ENCODE measurements around the gene DDR1. TPM values are rescaled to one million over a fixed set of nuclear protein-coding genes. Genes with fewer than 3 reads are reported as not detected.
A peak's percentile ranks its signal among the peaks of the same experiment; 100 is the strongest.

Gene DDR1
- total RNA-seq, 4 donors from 2014 or later = 36.7 to 60.1 (median 39.8) TPM

GRCh38 chr6:30882759-30883684, 1.3 kb upstream of the DDR1 start:
- no peak for DNase-seq (ENCODE audit: low spot score in 2 of 2)
- peak overlapping the region in 1 of 4 donors; percentile 83 for H3K4me3 ChIP-seq

GRCh38 chr6:30884521-30885480, 482 bp downstream of the DDR1 start:
- Histone ChIP-seq H3K27me3 (no peaks in the 10 kb centered on the region), H3K9me3 (no peaks in the 10 kb centered on the region), H3K4me3 (peak overlapping the region; percentile 66 to 83 (median 76)), H3K36me3 (peaks cover 0 to 8% (median 1%) of the 10 kb centered on the region in 3 donors), H3K4me1 (peaks cover 0 to 69% (median 50%) of the 10 kb centered on the region in 4 donors), H3K27ac (peak overlapping the region; percentile 87 to 98 (median 94))
- no peak for DNase-seq (ENCODE audit: low spot score in 2 of 2)
- TF ChIP-seq EP300 (IDR thresholded peaks at IDR 0.05) = no peak
- TF ChIP-seq CTCF (IDR thresholded peaks at IDR 0.05) = no peak
- no peak for TF ChIP-seq POLR2A (IDR thresholded peaks at IDR 0.05)
- 5 to 7% methylated on average over 32 to 34 of the region's 59 CpGs for WGBS, 2 donors

More at GRCh38 chr6:30882759-30883684, 1.3 kb upstream of the DDR1 start:
- Histone ChIP-seq H3K36me3 (no peaks in the 10 kb centered on the region), H3K4me1 (peaks cover 0 to 53% (median 44%) of the 10 kb centered on the region in 4 donors), H3K9me3 (no peaks in the 10 kb centered on the region), H3K27me3 (no peaks in the 10 kb centered on the region), H3K27ac (peak overlapping the region; percentile 87 to 98 (median 94))
- 64 to 70% methylated on average over 14 to 15 of the region's 15 CpGs for WGBS, 2 donors
- TF ChIP-seq CTCF (IDR thresholded peaks at IDR 0.05) = no peak
- TF ChIP-seq POLR2A (IDR thresholded peaks at IDR 0.05) = no peak
- TF ChIP-seq EP300 (IDR thresholded peaks at IDR 0.05) = no peak

GRCh38 chr6:30885481-30885998, 1.2 kb downstream of the DDR1 start:
- no peak for DNase-seq (ENCODE audit: low spot score in 2 of 2)
- 22 to 29% methylated on average over 7 of the region's 7 CpGs for WGBS, 2 donors
- no peaks in the 10 kb centered on the region for H3K27me3 ChIP-seq
- peaks cover 0 to 76% (median 53%) of the 10 kb centered on the region in 4 donors for H3K4me1 ChIP-seq
- H3K9me3 ChIP-seq = no peaks in the 10 kb centered on the region
- peak overlapping the region; percentile 87 to 98 (median 94) for H3K27ac ChIP-seq
- TF ChIP-seq POLR2A (IDR thresholded peaks at IDR 0.05) (no peak), EP300 (IDR thresholded peaks at IDR 0.05) (no peak), CTCF (IDR thresholded peaks at IDR 0.05) (no peak)
- peak overlapping the region; percentile 66 to 83 (median 76) for H3K4me3 ChIP-seq
- peaks cover 0 to 13% (median 3%) of the 10 kb centered on the region in 3 donors for H3K36me3 ChIP-seq

- Histone ChIP-seq H3K36me3 (peaks cover 0 to 19% (median 3%) of the 10 kb centered on the region in 3 donors), H3K27ac (peak overlapping the region; percentile 87 to 98 (median 94)), H3K9me3 (no peaks in the 10 kb centered on the region), H3K27me3 (no peaks in the 10 kb centered on the region), H3K4me1 (peaks cover 0 to 79% (median 55%) of the 10 kb centered on the region in 4 donors), H3K4me3 (peak overlapping the region; percentile 11 to 83 (median 72))
- WGBS, 2 donors = 18 to 34% methylated on average over 12 to 14 of the region's 18 CpGs
- TF ChIP-seq POLR2A (IDR thresholded peaks at IDR 0.05) (no peak), CTCF (IDR thresholded peaks at IDR 0.05) (no peak), EP300 (IDR thresholded peaks at IDR 0.05) (no peak)
- DNase-seq (ENCODE audit: low spot score in 2 of 2) = no peak
These were observed 1.9 kb downstream of the DDR1 start for GRCh38 chr6:30885999-30886896.

Data from tibial nerve (tissue), 4 donors.